Liver (tissue), 9 donors: ENCODE data around the gene ZNF740. TPM values are rescaled to one million over a fixed set of nuclear protein-coding genes. Genes with fewer than 3 reads are reported as not detected.
"Not testable (repeated sequence)": the region's sequence is repeated elsewhere in the genome, so short reads cannot be mapped to it uniquely, and the experiment has no call there.

ENCODE experiments used
- DNase-seq: peaks from one replicate; pipeline ENCODE4 v3.0.0-alpha.2; 2017; ENCODE audit warnings: low spot score
- H3K27ac ChIP-seq, 2 donors: one replicate each; pipeline ENCODE4 v1.7.0; 2013; ENCODE audit warnings: inconsistent platforms in 2 of 2, low read length in 2 of 2, control low read depth in 1 of 2, low read depth in 1 of 2, mild to moderate bottlenecking in 1 of 2
- H3K27me3 ChIP-seq, 4 donors: one replicate each; pipeline versions ENCODE4 v1.6.1 to v1.7.0; 2013; ENCODE audit warnings: low read length in 3 of 4, inconsistent platforms in 1 of 4, mild to moderate bottlenecking in 1 of 4, moderate library complexity in 1 of 4; ENCODE audit not compliant: control insufficient read depth in 4 of 4, insufficient read depth in 4 of 4
- H3K36me3 ChIP-seq, 4 donors: one replicate each; pipeline versions ENCODE4 v1.6.1 to v1.7.0; 2013; ENCODE audit warnings: low read length in 3 of 4, mild to moderate bottlenecking in 3 of 4, low read depth in 1 of 4, moderate library complexity in 1 of 4; ENCODE audit not compliant: control insufficient read depth in 4 of 4, insufficient read depth in 3 of 4
- H3K4me1 ChIP-seq, 4 donors: one replicate each; pipeline versions ENCODE4 v1.6.1 to v1.7.0; 2013; ENCODE audit warnings: low read length in 3 of 4, mild to moderate bottlenecking in 3 of 4, moderate library complexity in 1 of 4; ENCODE audit not compliant: control insufficient read depth in 4 of 4, insufficient read depth in 4 of 4
- H3K4me3 ChIP-seq, 3 donors: one replicate each; pipeline versions ENCODE4 v1.6.1 to v1.7.0; 2013; ENCODE audit warnings: low read length in 3 of 3, control low read depth in 1 of 3, low read depth in 1 of 3, mild to moderate bottlenecking in 1 of 3
- H3K9ac ChIP-seq, 2 donors: one replicate each; pipeline ENCODE4 v1.7.0; 2013; ENCODE audit warnings: low read length in 2 of 2, mild to moderate bottlenecking in 2 of 2, moderate library complexity in 2 of 2, control low read depth in 1 of 2, low read depth in 1 of 2
- H3K9me3 ChIP-seq, 4 donors: one replicate each; pipeline versions ENCODE4 v1.6.1 to v1.7.0; 2013; ENCODE audit warnings: low read length in 3 of 4; ENCODE audit not compliant: control insufficient read depth in 4 of 4
- EGR1 ChIP-seq, 2 donors: IDR thresholded peaks; 2 replicates each; pipeline ENCODE4 v1.6.1; 2016 to 2018; ENCODE audit warnings: antibody characterized with exemption in 2 of 2, low read depth in 2 of 2
- FOXA1 ChIP-seq: IDR thresholded peaks from 2 replicates; pipeline ENCODE4 v1.6.1; 2016; ENCODE audit warnings: antibody characterized with exemption
- FOXA2 ChIP-seq: IDR thresholded peaks from 2 replicates; pipeline ENCODE4 v1.6.1; 2016; ENCODE audit warnings: antibody characterized with exemption
- GABPA ChIP-seq, 2 donors: IDR thresholded peaks in 1 of 2; conservative IDR thresholded peaks in 1 of 2; 2 replicates each; pipeline ENCODE4 v1.6.1; 2016; ENCODE audit warnings: antibody characterized with exemption in 2 of 2, mild to moderate bottlenecking in 1 of 2, moderate library complexity in 1 of 2
- HNF4G ChIP-seq: IDR thresholded peaks from 2 replicates; pipeline ENCODE4 v1.6.1; 2016; ENCODE audit warnings: antibody characterized with exemption
- JUND ChIP-seq, 2 donors: IDR thresholded peaks; 2 replicates each; pipeline ENCODE4 v1.6.1; 2016; ENCODE audit warnings: antibody characterized with exemption in 2 of 2
- NR2F2 ChIP-seq: IDR thresholded peaks from 2 replicates; pipeline ENCODE4 v1.6.1; 2016; ENCODE audit warnings: antibody characterized with exemption
- RAD21 ChIP-seq, 2 donors: IDR thresholded peaks; 2 replicates each; pipeline ENCODE4 v1.6.1; 2016; ENCODE audit warnings: antibody characterized with exemption in 2 of 2, mild to moderate bottlenecking in 2 of 2
- RXRA ChIP-seq, 2 donors: IDR thresholded peaks; 2 replicates each; pipeline ENCODE4 v1.6.1; 2017 to 2018; ENCODE audit warnings: antibody characterized with exemption in 2 of 2, mild to moderate bottlenecking in 1 of 2
- SP1 ChIP-seq: IDR thresholded peaks from 2 replicates; pipeline ENCODE4 v1.6.1; 2018; ENCODE audit warnings: antibody characterized with exemption, mild to moderate bottlenecking
- TAF1 ChIP-seq: conservative IDR thresholded peaks from 2 replicates; pipeline ENCODE4 v1.6.1; 2016; ENCODE audit warnings: antibody characterized with exemption, mild to moderate bottlenecking
- YY1 ChIP-seq: IDR thresholded peaks from 2 replicates; pipeline ENCODE4 v1.6.1; 2016; ENCODE audit warnings: antibody characterized with exemption, mild to moderate bottlenecking
- WGBS: extraction: QIAGEN DNeasy Blood & Tissue Kit; methylation state at CpG from one replicate; pipeline ENCODE4 v1.1.7; 2013; 5-methylcytosine and 5-hydroxymethylcytosine counted together
- polyA plus RNA-seq, 2 donors: library from polyadenylated mRNA; stranded (reverse) in 1 of 2; unstranded in 1 of 2; fragments of 200-250 nt in 1 of 2; fragments of >200 nt in 1 of 2; fragmentation: Nextera tagmentation in 1 of 2; extraction: Ambion mirVana in 1 of 2; gene quantifications; one replicate each; pipeline versions ENCODE4 v1.2.1 to v1.2.3, GENCODE V29; 2013 to 2015
- total RNA-seq, 2 donors: library from RNA; depleted of rRNA; stranded (reverse); fragments of >200 nt; gene quantifications; one replicate each; pipeline ENCODE4 v1.2.3, GENCODE V29; 2014
- TF ChIP-seq, protein P1 (sequence below): IDR thresholded peaks from 2 replicates; pipeline ENCODE4 v1.6.1; 2016; ENCODE audit warnings: antibody characterized with exemption, mild to moderate bottlenecking
- TF ChIP-seq, protein P2 (sequence below): IDR thresholded peaks from 2 replicates; pipeline ENCODE4 v1.6.1; 2016; ENCODE audit warnings: antibody characterized with exemption
- TF ChIP-seq, protein P3 (sequence below): IDR thresholded peaks from 2 replicates; pipeline ENCODE4 v1.6.1; 2016; ENCODE audit warnings: antibody characterized with exemption
- TF ChIP-seq, protein P4 (sequence below): fragments of 150-350 bp; IDR thresholded peaks from 2 replicates; pipeline ENCODE4 v1.5.1; 2017; ENCODE audit warnings: improper control_type of control experiment, low read depth, low read length; ENCODE audit not compliant: missing input control
- donor health status: healthy.
- donor health status: healthy.
- donor health status: healthy.
- donor health status: healthy.
- donor health status: healthy.

The ZNF740 gene
- total and polyA plus RNA-seq, 4 donors = 1.4 to 14.4 (median 6.3) TPM

DNA sequence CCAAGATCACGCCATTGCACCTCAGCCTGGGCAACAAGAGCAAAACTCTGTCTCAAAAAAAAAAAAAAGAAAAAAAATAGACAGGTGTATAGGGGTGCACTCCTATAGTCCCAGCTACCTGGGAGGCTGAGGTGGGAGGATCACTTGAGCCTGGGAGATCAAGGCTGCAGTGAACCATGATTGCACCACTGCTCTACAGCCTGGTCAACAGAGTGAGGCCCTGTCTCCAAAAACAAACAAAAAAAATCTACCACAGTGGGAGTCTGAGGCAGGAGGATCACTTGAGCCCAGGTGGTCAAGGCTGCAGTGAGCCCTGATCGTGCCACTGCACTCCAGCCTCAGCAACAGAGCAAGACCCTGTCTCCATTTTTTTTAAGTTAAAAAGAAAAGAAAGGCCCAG, 17.5 kb upstream of the ZNF740 start:
- H3K4me1 ChIP-seq = peaks cover 12 to 63% (median 53%) of the 10 kb centered on the region in 4 donors
- H3K9me3 ChIP-seq, H3K36me3 ChIP-seq, DNase-seq, H3K9ac ChIP-seq, H3K27me3 ChIP-seq, H3K4me3 ChIP-seq, H3K27ac ChIP-seq: not testable (repeated sequence)
- 96% methylated on average over 2 of the region's 2 CpGs for WGBS

DNA sequence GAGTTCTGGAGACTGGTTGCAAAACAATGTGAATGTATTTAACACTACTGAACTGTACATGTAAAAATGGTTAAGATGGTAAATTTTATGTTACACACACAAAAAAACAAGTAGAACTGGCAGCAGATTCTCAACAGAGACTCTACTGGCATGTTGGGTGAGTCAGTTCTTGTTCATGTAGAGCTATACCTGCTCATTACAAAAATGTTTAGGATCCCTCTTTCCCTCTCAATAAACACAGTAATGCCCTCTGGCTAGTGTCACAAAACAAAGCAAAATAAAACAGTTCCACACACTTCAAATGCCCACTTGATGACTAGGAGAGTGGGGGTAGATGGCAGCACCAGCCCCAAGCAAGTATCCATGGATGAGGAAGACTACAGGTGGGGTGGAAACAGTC, 13.7 kb upstream of the ZNF740 start:
- H3K27me3 ChIP-seq = no peaks in the 10 kb centered on the region
- peaks cover 0 to 9% (median 0%) of the 10 kb centered on the region in 4 donors for H3K36me3 ChIP-seq
- H3K9ac ChIP-seq = no peak overlapping the region
- TF ChIP-seq, protein P1, sequence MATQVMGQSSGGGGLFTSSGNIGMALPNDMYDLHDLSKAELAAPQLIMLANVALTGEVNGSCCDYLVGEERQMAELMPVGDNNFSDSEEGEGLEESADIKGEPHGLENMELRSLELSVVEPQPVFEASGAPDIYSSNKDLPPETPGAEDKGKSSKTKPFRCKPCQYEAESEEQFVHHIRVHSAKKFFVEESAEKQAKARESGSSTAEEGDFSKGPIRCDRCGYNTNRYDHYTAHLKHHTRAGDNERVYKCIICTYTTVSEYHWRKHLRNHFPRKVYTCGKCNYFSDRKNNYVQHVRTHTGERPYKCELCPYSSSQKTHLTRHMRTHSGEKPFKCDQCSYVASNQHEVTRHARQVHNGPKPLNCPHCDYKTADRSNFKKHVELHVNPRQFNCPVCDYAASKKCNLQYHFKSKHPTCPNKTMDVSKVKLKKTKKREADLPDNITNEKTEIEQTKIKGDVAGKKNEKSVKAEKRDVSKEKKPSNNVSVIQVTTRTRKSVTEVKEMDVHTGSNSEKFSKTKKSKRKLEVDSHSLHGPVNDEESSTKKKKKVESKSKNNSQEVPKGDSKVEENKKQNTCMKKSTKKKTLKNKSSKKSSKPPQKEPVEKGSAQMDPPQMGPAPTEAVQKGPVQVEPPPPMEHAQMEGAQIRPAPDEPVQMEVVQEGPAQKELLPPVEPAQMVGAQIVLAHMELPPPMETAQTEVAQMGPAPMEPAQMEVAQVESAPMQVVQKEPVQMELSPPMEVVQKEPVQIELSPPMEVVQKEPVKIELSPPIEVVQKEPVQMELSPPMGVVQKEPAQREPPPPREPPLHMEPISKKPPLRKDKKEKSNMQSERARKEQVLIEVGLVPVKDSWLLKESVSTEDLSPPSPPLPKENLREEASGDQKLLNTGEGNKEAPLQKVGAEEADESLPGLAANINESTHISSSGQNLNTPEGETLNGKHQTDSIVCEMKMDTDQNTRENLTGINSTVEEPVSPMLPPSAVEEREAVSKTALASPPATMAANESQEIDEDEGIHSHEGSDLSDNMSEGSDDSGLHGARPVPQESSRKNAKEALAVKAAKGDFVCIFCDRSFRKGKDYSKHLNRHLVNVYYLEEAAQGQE = no peak
- TF ChIP-seq GABPA (IDR thresholded peaks at IDR 0.05 in 1 of 2, conservative IDR thresholded peaks at IDR 0.05 in 1 of 2) = no peak
- TF ChIP-seq, protein P2, sequence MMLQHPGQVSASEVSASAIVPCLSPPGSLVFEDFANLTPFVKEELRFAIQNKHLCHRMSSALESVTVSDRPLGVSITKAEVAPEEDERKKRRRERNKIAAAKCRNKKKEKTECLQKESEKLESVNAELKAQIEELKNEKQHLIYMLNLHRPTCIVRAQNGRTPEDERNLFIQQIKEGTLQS = no peak
- H3K9me3 ChIP-seq = no peaks in the 10 kb centered on the region
- no peak for DNase-seq
- no peak overlapping the region for H3K27ac ChIP-seq
- no peak overlapping the region for H3K4me3 ChIP-seq
- peaks cover 17 to 45% (median 35%) of the 10 kb centered on the region in 4 donors for H3K4me1 ChIP-seq

DNA sequence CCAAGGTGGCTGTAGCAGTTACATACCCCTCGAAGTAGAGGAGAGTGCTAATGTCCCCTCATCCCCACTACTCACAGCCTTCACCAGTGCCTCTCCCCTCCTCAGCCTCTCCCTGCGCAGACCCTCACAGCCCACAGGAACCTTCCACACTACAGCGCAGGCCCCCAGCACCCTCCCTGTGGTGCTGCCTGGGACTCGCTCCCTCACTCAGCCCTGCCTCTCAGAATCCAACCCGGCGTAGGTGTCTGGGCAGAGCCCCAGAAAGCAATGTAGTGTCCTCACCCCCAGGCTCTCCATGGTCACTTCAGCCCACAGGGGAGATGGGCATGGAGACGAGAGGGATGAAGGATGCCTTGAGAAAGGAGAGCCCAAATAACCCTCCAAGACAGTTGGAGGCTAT, 10.9 kb upstream of the ZNF740 start:
- WGBS = 50% methylated on average over 7 of the region's 7 CpGs
- Histone ChIP-seq H3K4me1 (peaks cover 15 to 57% (median 46%) of the 10 kb centered on the region in 4 donors), H3K9ac (peak overlapping the region; percentile 79 to 86), H3K27me3 (no peaks in the 10 kb centered on the region), H3K27ac (peak overlapping the region; percentile 69 to 83), H3K9me3 (no peaks in the 10 kb centered on the region), H3K4me3 (peak overlapping the region; percentile 56 to 64 (median 56)), H3K36me3 (peaks cover 0 to 9% (median 0%) of the 10 kb centered on the region in 4 donors)
- TF ChIP-seq RAD21 (IDR thresholded peaks at IDR 0.05) = no peak
- TF ChIP-seq, protein P3, sequence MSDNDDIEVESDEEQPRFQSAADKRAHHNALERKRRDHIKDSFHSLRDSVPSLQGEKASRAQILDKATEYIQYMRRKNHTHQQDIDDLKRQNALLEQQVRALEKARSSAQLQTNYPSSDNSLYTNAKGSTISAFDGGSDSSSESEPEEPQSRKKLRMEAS = no peak
- no peak for TF ChIP-seq NR2F2
- no peak for TF ChIP-seq RXRA (IDR thresholded peaks at IDR 0.05)
- TF ChIP-seq, protein P4, sequence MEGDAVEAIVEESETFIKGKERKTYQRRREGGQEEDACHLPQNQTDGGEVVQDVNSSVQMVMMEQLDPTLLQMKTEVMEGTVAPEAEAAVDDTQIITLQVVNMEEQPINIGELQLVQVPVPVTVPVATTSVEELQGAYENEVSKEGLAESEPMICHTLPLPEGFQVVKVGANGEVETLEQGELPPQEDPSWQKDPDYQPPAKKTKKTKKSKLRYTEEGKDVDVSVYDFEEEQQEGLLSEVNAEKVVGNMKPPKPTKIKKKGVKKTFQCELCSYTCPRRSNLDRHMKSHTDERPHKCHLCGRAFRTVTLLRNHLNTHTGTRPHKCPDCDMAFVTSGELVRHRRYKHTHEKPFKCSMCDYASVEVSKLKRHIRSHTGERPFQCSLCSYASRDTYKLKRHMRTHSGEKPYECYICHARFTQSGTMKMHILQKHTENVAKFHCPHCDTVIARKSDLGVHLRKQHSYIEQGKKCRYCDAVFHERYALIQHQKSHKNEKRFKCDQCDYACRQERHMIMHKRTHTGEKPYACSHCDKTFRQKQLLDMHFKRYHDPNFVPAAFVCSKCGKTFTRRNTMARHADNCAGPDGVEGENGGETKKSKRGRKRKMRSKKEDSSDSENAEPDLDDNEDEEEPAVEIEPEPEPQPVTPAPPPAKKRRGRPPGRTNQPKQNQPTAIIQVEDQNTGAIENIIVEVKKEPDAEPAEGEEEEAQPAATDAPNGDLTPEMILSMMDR = no peak
- no peak for TF ChIP-seq FOXA2
- TF ChIP-seq TAF1 = no peak
- TF ChIP-seq GABPA (IDR thresholded peaks at IDR 0.05 in 1 of 2, conservative IDR thresholded peaks at IDR 0.05 in 1 of 2) = no peak
- TF ChIP-seq HNF4G = no peak
- no peak for TF ChIP-seq FOXA1
- no peak for TF ChIP-seq YY1
- no peak for TF ChIP-seq SP1
- TF ChIP-seq EGR1 (IDR thresholded peaks at IDR 0.05; ENCODE audit: low read depth in 2 of 2) = no peak
- TF ChIP-seq JUND (IDR thresholded peaks at IDR 0.05) = no peak
- no peak for DNase-seq
